Esophagus mucosa (tissue), 1 donor: ENCODE data around the gene TFDP2. TPM values are rescaled to one million over a fixed set of nuclear protein-coding genes. Genes with fewer than 3 reads are reported as not detected.
"Not testable (repeated sequence)": the region's sequence is repeated elsewhere in the genome, so short reads cannot be mapped to it uniquely, and the experiment has no call there.

ENCODE experiments used
- ATAC-seq: fragments of 200-7000 bp; cut with Tn5 transposase; one replicate; pipeline ENCODE4 v1.9.1; 2020
- total RNA-seq: library from RNA; stranded (reverse); gene quantifications from one replicate; pipeline ENCODE4 v1.2.4, GENCODE V29; 2023
- donor health status: DM: yes; HTN: yes; CAD: no.

Gene TFDP2
- total RNA-seq, 1 donor from 2014 or later = 20.8 TPM

DNA sequence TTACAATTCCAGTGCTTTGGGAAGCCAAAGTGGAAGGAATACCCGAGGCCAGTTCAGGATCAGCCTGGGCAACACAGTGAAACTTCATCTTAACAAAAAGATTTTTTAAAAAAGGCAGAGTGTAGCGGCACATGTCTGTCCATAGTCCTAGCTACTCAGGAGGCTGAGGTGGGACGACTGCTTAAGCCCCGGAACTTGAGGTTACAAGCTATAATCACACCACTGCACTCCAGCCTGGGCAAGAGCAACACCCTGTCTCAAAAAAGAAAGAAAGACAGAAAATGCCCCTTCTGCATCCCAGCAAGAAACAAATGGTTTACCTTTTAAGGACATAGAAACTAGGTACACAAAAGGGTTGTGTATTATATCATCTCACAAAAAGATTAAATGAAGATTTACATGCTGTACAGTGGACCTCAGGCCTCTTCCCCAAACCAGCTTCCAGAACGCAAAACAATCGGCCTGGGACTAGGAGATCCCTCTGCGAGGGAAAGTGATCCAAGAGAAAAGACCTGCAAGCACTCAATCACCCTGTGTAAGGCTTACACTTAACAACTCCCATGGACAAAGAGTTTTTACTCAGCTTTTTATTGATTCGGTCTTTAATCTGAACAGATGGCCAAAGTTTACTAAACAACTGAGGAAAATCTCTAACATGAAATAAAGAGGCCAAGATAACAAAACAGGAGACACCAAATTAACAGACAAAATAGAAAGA lies 21.2 kb downstream of the TFDP2 start:
- ATAC-seq = no peak

DNA sequence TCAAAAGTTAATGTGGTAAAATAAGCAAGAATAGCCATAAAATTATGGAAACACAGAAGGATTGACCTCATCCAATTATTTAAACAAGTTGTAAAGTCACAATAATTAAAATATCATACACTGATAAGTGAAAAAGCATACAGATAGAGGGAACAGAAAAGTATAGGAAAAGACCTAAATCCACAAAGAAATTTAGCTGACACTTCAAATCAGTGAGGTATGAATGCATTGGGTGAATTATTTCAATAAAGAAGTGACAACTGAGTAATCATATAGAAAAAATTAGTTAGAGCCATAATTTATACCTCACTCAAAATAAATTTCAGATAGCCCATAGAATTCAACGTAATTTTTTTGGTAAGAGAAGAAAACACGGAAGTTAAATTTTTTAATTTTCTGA lies 25.1 kb downstream of the TFDP2 start:
- ATAC-seq = no peak

DNA sequence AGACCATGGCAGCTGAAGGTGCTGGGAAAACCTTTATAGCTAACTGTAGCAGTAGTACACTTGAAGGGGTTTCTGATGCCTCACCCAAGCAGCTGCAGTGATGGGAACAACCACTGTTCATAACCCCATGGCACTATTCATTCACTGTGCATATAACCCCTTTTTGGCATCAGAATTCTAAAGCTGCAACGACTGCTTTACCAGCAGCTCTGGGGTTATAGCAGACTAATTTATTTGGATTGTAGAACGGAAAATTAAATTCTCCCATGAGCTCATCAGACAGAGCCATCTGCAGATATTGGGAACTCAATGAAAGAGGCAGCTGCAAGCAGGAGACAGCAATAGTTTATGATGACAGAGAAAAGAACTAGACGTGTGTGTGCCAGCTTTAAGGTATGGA lies 28.6 kb downstream of the TFDP2 start:
- ATAC-seq = no peak

DNA sequence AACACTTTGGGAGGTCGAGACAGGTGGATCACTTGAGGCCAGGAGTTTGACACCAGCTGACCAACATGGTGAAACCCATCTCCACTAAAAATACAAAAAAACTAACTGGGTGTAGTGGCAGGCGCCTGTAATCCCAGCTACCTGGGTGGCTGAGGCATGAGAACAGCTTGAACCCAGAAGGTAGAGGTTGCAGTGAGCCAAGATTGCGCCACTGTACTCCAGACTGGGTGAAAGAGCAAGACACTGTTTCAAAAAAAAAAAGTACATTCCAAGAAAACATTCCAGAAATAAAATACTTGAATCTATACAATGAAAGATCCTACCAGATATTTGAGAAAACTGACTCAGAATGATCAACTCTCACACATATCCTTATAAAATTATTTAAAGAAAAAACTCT lies 30.4 kb downstream of the TFDP2 start:
- no peak for ATAC-seq

DNA sequence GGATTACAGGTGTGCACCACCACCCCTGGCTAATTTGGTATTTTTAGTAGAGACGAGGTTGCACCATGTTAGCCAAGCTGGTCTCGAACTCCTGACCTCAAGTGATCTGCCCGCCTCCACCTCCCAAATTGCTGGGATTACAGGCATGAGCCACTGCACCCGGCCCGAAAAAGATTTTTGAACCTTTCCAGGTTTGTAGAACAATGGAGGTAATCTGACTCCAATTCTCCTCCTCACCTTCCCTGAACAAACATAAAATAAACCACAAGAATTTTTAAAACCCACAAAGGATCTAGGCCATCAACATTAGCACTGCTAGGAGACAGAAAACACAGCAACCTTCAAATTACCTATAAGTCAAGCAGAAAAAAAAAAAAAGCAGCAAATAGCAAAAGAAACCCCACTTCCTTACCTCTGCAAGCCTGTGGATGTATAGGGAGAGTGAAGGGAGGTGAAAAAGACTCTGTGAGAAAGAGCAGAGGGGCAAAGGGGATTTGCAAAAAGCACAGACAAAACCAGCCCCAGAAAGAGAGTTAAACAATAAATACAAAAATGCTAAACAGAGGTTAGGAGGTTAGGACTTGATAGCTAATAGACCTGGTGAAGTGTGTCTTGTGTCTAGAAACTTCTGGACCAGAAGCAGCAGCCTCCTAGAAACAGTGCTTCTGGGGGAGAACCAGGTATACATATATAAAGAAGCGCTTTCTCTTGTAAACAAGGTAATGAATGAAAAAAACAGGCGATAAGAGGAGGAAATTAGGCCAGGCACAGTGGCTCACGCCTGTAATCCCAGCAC lies 32.1 kb downstream of the TFDP2 start:
- ATAC-seq = no peak

DNA sequence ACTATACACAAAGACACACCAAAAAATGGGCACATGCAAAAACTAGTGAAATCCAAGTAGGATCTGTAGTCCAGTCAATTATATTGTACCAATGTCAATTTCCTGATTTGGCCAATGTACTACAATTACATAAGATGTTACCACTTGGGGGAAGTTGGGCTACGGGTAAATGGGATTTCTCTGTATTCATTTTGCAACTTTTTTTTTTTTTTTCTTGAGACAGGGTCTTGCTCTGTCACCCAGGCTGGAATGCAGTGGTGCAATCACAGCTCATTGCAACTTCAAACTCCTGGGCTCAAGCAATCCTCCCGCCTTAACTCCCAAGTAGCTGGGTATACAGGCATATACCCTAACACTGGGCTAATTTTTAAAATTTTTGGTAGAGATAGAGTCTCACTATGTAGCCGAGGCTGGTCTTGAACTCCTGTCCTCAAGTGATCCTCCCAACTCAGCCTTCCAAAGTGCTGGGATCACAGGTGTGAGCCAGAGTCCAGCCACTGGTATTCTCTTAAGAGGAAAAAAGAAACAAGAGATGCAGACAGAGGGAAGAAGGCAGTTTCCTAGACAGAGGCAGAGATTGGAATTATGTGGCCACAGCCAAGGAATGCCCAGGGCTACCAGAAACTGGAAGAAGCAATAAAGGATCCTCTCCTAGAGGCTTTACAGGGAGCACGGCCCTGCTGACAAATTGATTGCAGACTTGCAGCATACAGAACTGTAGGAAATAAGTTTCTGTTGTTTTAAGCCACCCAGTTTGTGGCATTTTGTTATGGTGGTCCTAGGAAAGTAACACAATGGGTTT lies 33.3 kb downstream of the TFDP2 start:
- no peak for ATAC-seq

DNA sequence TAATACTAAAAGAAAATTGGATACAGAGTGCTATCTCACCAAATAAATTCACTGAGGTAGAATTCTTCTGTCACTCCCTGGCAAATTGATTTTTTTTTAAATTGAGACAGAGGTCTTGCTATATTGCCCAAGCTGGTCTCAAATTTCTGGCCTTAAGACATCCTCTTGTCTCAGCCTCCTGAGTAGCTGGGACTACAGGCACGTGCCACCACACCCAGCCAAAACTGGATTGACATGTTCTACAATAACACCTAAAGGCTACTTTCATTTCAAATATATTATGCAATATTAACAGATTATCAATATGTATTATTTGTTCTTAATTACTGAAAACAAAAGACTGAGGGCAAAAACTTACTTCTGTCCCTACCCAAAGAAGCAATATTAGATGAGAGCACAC lies 36.7 kb downstream of the TFDP2 start:
- no peak for ATAC-seq

DNA sequence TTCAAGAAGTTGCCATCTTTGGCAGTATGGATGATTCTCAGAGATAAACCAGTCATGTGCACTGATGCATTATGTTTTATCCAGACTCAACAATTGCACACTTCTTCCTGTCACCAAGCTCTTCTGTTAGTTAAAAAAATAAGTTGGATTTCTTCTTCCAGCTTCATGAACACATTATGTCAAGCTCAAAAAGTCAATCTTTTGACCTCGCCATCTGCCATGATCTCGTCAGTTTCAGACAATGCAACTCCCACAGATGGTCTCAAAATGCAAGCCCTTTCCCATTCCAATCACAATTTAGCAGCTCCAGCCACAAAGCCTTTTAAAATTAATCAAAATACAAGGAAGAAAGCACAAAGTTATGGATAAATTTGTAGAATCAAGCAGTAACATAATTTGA lies 42.8 kb downstream of the TFDP2 start:
- ATAC-seq = no peak

DNA sequence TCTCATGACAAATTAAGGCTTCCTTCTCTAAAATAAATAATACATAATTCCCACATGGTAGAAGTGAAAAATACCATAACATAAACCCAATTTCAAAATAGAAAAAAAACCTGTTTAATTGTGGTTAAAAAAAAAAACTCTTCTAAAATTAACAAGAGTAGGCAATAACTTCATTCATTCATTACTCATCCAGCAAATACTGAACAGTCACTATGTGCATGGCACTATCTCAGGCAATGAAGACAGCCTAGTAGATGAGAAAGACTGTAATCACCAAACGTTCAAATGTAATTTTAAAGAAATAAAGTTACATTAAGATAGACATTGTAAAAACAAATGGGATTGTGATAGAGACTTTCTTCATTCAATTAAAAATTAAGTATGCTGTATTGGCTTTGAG lies 43.4 kb downstream of the TFDP2 start:
- no peak for ATAC-seq

DNA sequence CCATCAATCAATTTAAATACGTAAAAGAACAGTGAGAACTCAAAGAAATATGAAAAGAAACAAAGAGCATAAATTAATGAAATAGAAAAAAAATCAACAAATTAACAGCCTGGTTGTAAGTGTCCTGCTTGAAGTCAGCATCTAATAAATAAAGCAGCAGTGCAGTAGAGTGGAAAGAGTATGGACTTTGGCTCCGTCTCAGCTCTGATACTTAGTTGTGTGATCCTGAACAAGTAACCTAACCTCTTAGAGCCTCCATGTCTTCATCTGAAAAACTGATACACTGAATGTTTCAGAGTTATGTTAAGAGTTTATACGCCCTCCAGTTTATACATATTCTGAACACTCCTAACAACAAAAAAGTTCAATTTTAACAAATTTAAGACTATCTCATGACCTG lies 44.6 kb downstream of the TFDP2 start:
- ATAC-seq = no peak

DNA sequence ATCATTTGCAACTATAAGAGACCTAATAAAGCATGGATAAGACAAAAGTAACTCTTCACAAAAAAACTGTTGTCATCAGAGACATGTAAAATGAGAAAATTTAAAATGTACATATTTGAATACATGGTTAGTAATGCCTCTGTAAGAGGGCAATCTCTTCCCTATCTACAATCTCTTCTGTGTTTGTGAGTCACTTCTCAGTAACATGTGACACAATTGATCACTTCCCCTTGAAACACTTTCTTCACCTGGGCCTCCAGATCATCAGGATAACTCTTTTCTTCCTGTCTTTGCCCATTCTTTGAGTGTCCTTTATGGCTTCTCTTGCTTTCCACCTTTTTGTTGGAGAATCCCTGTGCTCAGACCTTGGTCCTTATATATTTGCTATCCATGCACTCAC lies 50.4 kb downstream of the TFDP2 start:
- ATAC-seq = no peak

DNA sequence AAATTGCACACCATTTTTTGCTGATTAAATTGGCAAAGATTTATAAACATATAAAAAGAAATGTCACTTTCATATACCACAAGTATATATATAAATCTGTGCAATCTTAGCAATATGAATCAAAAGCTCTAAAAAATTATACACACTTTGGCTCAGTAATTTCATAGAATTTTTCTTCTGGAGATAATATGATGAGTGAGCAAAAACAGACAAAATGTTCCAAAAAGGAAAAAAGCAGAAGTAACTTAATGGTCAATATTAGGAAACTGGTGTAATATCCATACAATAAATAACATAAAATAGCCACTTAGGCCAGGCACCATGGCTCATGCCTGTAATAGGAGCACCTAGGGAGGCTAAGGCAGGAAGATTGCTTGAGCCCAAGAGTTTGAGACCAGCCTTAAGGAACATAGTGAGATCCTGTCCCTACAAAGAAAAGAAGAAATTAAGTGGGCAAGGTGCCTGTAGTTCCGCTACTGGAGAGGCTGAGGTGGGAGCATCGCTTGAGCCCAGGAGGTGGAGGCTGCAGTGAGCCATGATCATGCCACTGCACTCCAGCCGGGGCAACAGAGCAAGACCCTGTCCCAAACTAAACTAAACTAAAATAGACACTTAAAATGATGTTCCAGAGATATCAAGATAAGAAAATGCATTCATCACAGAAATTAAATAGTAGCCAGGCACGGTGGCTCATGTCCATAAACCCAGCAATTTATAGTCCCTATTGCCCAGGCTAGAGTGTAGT lies 52.1 kb downstream of the TFDP2 start:
- ATAC-seq = no peak

DNA sequence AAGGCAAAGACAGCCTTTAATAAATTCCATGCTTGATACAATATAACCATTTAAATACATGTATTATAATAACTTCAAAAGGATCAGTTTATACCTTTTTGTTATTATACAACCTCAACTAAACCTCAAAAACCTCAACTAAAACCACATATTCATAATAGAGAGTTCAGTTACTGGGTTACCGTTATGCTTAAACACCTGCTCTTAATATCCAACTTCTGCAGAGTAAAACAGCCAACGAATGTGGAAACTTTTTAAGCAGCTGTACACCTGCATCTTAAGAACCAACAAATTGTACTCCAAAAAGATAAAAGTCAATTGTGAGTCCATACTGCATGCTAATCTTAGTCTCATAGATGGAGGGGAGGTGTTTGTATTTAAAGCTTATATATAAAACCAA lies 53.5 kb downstream of the TFDP2 start:
- no peak for ATAC-seq

DNA sequence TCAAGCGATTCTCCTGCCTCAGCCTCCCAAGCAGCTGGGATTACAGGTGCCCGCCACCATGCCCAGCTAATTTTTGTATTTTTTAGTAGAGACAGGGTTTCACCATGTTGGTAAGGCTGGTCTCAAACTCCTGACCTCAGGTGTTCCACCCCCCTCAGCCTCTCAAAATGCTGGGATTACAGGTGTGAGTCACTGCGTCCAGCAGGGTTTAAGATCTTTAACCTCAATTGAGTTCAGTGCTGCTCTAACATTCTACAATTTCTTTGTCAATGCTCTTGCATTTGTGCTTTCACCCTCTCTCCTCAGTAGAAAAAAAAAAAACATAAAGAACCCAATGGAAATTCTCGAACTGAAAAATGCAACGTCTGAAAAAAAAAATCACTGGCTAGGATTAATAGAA lies 60.4 kb downstream of the TFDP2 start:
- not testable (repeated sequence) for ATAC-seq

DNA sequence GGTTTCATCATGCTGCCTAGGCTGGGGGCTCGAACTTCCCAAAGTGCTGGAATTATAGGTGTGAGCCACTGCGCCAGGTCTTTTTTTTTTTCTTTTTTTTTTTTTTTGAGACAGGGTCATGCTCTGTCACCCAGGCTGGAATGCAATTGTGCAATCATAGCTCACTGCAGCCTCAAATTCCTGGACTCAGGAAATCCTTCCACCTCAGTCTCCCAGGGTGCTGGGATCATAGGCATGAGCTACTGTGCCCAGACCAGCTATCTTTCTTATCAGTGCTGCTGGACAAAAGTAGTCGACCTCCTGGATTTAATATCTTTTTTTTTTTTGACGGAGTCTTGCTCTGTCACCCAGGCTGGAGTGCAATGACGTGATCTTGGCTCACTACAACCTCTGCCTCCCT lies 60.8 kb downstream of the TFDP2 start:
- no peak for ATAC-seq

DNA sequence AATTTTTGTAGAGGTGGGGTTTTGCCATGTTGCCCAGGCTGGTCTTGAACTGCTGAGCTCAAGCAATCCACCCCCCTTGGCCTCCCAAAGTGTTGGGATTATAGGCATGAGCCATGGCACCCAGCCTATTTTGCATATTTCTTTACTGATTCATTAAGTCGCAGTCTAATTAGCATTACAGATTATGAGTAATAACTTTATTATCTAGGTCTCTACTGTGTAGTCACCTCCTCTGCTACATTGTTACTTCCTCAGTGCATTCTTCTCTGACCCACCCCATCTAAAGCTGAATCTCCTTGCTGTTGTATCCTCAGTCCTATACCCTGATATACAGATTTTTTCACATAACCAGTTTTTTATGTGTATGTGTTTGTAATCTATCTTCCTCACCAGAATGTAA lies 61.7 kb downstream of the TFDP2 start:
- peak; percentile 96 for ATAC-seq

DNA sequence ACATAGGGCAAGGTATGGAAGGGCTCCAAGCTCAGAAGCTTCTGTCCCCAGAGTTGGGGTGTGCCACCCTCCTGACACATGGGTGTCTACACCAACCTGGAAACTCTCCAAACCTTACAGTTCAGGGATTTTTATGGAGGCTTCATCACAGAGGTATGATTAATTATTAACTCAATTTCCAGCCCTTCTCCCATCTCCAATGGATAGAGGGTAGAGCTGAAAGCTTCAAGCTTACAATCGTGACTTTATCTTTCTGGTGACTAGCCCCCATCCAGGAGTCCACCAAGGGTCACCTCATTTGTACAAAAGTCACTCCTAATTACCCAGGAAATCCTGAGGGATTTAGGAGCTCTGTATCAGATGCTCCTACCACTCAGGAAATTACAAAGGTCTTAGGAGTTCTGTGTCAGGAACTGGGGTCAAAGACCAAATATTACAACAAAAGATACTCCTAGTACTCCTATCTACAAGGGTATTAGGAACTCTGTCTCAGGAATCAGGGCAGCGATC lies 62.7 kb downstream of the TFDP2 start:
- ATAC-seq = peak; percentile 25

DNA sequence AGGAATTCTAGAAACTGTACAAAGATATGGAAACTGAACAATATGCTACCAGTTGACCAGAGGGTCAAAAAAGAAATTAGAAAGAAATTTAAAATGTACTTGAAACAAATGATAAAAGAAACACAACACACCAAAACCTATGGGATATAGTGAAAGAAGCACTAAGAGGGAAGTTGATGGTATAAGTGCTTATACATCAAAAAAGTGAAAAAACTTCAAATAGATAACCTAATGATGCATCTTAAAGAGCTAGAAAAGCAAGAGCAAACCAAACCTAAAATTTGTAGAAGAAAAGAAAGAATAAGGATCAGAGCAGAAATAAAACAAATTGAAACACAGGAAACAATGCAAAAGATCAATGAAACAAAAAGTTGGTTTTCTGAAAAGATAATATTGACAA lies 68.2 kb downstream of the TFDP2 start:
- no peak for ATAC-seq

DNA sequence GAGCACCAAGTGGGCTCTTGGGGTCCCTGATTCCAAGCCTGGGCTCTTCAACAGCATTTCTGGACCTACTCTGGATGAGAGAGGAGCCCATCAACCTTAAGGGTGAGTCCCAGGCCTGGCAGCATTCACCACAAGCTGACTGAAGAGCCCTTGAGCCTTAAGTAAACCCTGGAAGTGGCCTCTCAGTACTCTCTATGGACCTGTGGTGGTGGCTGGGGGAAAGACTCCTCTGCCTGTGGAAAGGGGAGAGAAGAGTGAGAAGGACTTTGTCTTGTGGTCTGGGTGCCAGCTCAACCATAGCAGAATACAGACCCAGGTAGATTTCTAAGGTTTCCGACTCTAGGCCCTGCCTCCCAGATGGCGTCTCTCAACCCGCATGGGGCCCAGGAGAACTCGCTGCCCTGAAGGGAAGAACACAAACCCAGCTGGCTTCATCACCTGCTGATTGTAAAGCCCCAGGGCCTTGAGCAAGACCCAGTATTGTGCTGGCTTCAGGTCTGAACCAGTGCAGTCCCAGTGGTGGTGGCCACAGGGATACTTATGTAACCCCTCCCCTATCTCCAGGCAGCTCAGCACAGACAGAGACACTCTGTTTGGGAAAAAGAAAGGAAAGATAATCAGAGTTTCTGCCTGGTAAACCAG lies 71.4 kb downstream of the TFDP2 start:
- ATAC-seq = no peak

DNA sequence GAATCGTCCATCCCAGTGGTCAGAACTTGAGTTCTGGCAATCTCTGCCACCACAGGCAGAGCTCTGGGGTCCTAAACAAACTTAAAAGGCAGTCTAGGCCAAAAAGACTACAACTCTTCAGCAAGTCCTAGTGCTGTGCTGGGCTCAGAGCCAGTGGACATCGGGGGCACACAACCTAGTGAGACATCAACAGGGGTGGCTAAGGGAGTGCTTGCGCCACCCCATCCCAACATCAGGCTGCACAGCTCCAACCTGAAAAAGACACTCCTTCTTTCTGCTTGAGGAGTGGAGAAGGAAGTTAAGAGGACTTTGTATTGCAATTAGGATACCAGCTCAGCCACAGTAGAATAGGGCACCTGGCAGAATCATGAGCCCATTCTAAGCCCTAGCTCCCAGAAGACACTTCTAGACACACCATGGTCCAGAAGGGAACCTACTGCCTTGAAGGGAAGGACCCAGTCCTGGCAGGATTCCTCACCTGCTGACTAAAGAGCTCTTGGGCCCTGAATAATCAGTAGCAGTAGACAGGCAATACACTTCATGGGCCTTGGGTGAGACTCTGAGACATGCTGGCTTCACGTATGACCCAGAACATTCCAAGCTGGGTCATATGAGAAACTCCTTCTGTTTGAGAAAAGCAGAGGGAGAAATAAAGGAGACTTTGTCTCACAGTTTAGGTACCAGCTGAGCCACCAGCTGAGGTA lies 72.0 kb downstream of the TFDP2 start:
- no peak for ATAC-seq

DNA sequence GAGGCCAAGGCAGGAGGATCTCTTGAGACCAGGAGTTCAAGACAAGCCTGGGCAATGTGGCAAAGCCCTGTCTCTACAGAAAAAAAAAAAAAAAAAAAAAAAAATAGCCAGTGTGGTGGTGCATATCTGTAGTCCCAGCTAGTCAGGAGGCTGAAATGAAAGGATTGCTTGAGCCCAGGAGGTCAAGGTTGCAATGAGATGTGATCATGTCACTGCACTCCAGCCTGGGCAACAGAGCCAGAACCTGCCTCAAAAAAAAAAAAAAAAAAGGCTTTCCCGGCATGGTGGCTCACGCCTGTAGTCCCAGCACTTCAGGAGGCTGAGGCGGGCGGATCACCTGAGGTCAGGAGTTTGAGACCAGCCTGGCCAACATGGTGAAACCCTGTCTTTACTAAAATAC lies 73.7 kb downstream of the TFDP2 start:
- ATAC-seq = not testable (repeated sequence)
